ENCODE measurements around the gene WWOX. TPM values are rescaled to one million over a fixed set of nuclear protein-coding genes. Genes with fewer than 3 reads are reported as not detected.

The WWOX gene
- total and polyA plus RNA-seq, 2 donors (not counting 1 experiment from before 2014, with no cell fraction given): 10.5 to 42.3 TPM

DNA sequence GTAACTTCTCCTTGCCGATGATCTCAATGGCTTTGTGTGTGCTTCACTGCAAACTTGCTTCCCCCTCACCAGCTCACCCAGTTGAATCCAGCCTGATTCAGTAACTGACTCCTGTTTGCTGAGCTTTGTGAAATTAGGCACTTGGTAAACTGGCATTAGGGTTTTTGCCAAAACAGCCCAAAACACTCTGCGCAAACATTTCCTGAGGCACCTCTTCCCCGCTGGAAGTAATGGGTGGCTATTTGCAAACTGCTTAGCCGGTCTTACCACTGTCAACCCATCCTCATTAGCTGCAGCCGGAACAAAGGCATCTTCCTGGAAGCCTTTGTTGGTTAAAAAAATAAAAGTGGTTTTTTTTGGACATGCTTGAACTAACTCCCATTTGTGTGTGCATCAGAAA is 1147.9 kb downstream of the WWOX start:
- ChIA-PET POLR2A (no interaction called here), CTCF (no interaction called here)
- Mint-ChIP-seq H3K27ac (no peak overlapping the region), H3K4me1 (no peaks in the 10 kb centered on the region), H3K4me3 (no peak overlapping the region), H3K9me3 (ENCODE audit: insufficient read depth) (peaks cover 2% of the 10 kb centered on the region), H3K27me3 (peaks cover 5% of the 10 kb centered on the region)
- Histone ChIP-seq H3K9ac (ENCODE audit: low read length) (no peak overlapping the region), H3K9me3 (ENCODE audit: control extremely low read depth in 1 of 3, control insufficient read depth in 2 of 3, insufficient read depth in 1 of 3, low read length in 2 of 3) (no peaks in the 10 kb centered on the region), H3K79me2 (ENCODE audit: control insufficient read depth, insufficient read depth, low read length) (no peaks in the 10 kb centered on the region), H3K36me3 (replicated peaks in 1 of 2; ENCODE audit: control extremely low read depth in 1 of 2, control insufficient read depth in 1 of 2, extremely low read depth in 1 of 2, insufficient read depth in 2 of 2, low read length in 1 of 2) (no peaks in the 10 kb centered on the region), H2AFZ (ENCODE audit: insufficient read depth, low read depth, low read length, poor library complexity, severe bottlenecking) (no peak overlapping the region), H3K27me3 (replicated peaks in 1 of 4; ENCODE audit: control extremely low read depth in 1 of 4, control insufficient read depth in 3 of 4, insufficient read depth in 4 of 4, low read length in 3 of 4) (no peaks in the 10 kb centered on the region), H3K27ac (ENCODE audit: low read length in 2 of 2) (no peak overlapping the region), H3K4me3 (ENCODE audit: control extremely low read depth in 1 of 5, extremely low read depth in 1 of 5, insufficient read depth in 1 of 5, low read depth in 2 of 5, low read length in 4 of 5) (no peak overlapping the region), H3K4me2 (replicated peaks; ENCODE audit: low read depth, low read length, poor library complexity, severe bottlenecking) (no peak overlapping the region), H4K20me1 (ENCODE audit: control insufficient read depth, insufficient read depth, low read length, poor library complexity, severe bottlenecking) (no peaks in the 10 kb centered on the region), H3K4me1 (ENCODE audit: control insufficient read depth in 2 of 2, insufficient read depth in 2 of 2, low read length in 2 of 2) (no peaks in the 10 kb centered on the region)
- TF ChIP-seq CTCF (IDR thresholded peaks at IDR 0.05): no peak
- TF ChIP-seq EZH2 (IDR thresholded peaks at IDR 0.05; ENCODE audit: borderline replicate concordance, insufficient read depth, low read depth, low read length, poor library complexity, severe bottlenecking): no peak
- DNase-seq: no peak
- WGBS (ENCODE audit: insufficient coverage): 100% methylated on average over 1 of the region's 5 CpGs
- ATAC-seq (ENCODE audit: low read depth): no peak
- intact Hi-C loops (cut with micrococcal nuclease): no loop called here

- H3K9me3 ChIP-seq (ENCODE audit: control extremely low read depth in 1 of 3, control insufficient read depth in 2 of 3, insufficient read depth in 1 of 3, low read length in 2 of 3): no peaks in the 10 kb centered on the region
- ChIA-PET POLR2A (no interaction called here), CTCF (no interaction called here)
- intact Hi-C loops (cut with micrococcal nuclease): no loop called here
- no peaks in the 10 kb centered on the region for H4K20me1 ChIP-seq (ENCODE audit: control insufficient read depth, insufficient read depth, low read length, poor library complexity, severe bottlenecking)
- no peak overlapping the region for H2AFZ ChIP-seq (ENCODE audit: insufficient read depth, low read depth, low read length, poor library complexity, severe bottlenecking)
- no peaks in the 10 kb centered on the region for H3K4me1 ChIP-seq (ENCODE audit: control insufficient read depth in 2 of 2, insufficient read depth in 2 of 2, low read length in 2 of 2)
- DNase-seq (no peak), ATAC-seq (ENCODE audit: low read depth) (no peak)
- peaks cover 5% of the 10 kb centered on the region for H3K27me3 Mint-ChIP-seq
- H3K4me3 Mint-ChIP-seq: no peak overlapping the region
- no CpG with 5 or more reads among the region's 1 CpG for whole genome bisulfite sequencing (ENCODE audit: insufficient coverage)
- H3K9me3 Mint-ChIP-seq (ENCODE audit: insufficient read depth): peaks cover 2% of the 10 kb centered on the region
- H3K36me3 ChIP-seq (replicated peaks in 1 of 2; ENCODE audit: control extremely low read depth in 1 of 2, control insufficient read depth in 1 of 2, extremely low read depth in 1 of 2, insufficient read depth in 2 of 2, low read length in 1 of 2): no peaks in the 10 kb centered on the region
- TF ChIP-seq CTCF (IDR thresholded peaks at IDR 0.05) (no peak), EZH2 (IDR thresholded peaks at IDR 0.05; ENCODE audit: borderline replicate concordance, insufficient read depth, low read depth, low read length, poor library complexity, severe bottlenecking) (no peak)
- no peaks in the 10 kb centered on the region for H3K27me3 ChIP-seq (replicated peaks in 1 of 4; ENCODE audit: control extremely low read depth in 1 of 4, control insufficient read depth in 3 of 4, insufficient read depth in 4 of 4, low read length in 3 of 4)
- no peak overlapping the region for H3K4me3 ChIP-seq (ENCODE audit: control extremely low read depth in 1 of 5, extremely low read depth in 1 of 5, insufficient read depth in 1 of 5, low read depth in 2 of 5, low read length in 4 of 5)
- no peak overlapping the region for H3K4me2 ChIP-seq (replicated peaks; ENCODE audit: low read depth, low read length, poor library complexity, severe bottlenecking)
- no peaks in the 10 kb centered on the region for H3K4me1 Mint-ChIP-seq
- no peaks in the 10 kb centered on the region for H3K79me2 ChIP-seq (ENCODE audit: control insufficient read depth, insufficient read depth, low read length)
- no peak overlapping the region for H3K9ac ChIP-seq (ENCODE audit: low read length)
- no peak overlapping the region for H3K27ac Mint-ChIP-seq
- H3K27ac ChIP-seq (ENCODE audit: low read length in 2 of 2): no peak overlapping the region
These were observed 1148.9 kb downstream of the WWOX start for GRCh38 chr16:79248351-79248750.
